Frontal cortex (tissue), 3 donors: ENCODE measurements around the gene SMIM45.
"Not testable (repeated sequence)": the region's sequence is repeated elsewhere in the genome, so short reads cannot be mapped to it uniquely, and the experiment has no call there.

Source experiments
- DNase-seq, 2 donors: peaks; one replicate each; pipeline ENCODE4 v3.0.0; 2012; ENCODE audit warnings: low spot score in 2 of 2
- FAIRE-seq: peaks from 2 replicates; lab custom pipeline; 2012; peaks lifted over from hg19 to GRCh38; lab: Jason Lieb, UNC
- donor health status: control.
- donor health status: control.
- donor health status: control.

The SMIM45 gene

GRCh38 chr22:41932353-41932752, 19.6 kb upstream of the SMIM45 start:
- FAIRE-seq (no peak), DNase-seq (no peak)

- FAIRE-seq = no peak
Observed at GRCh38 chr22:41933411-41934177, 18.4 kb upstream of the SMIM45 start.

GRCh38 chr22:41934284-41935014, 17.5 kb upstream of the SMIM45 start:
- FAIRE-seq = no peak

More at GRCh38 chr22:41933411-41934177, 18.4 kb upstream of the SMIM45 start:
- no peak for DNase-seq

GRCh38 chr22:41935015-41935351, 17.0 kb upstream of the SMIM45 start:
- FAIRE-seq (no peak), DNase-seq (no peak)

More at GRCh38 chr22:41934284-41935014, 17.5 kb upstream of the SMIM45 start:
- no peak for DNase-seq

- FAIRE-seq = no peak
Observed at GRCh38 chr22:41935509-41935908, 16.4 kb upstream of the SMIM45 start.

GRCh38 chr22:41936894-41937169, 15.1 kb upstream of the SMIM45 start:
- no peak for DNase-seq
- FAIRE-seq = no peak

More at GRCh38 chr22:41935509-41935908, 16.4 kb upstream of the SMIM45 start:
- no peak for DNase-seq

- DNase-seq (no peak), FAIRE-seq (no peak)
Observed at GRCh38 chr22:41939981-41940831, 11.7 kb upstream of the SMIM45 start.

- no peak for FAIRE-seq
- peak; percentile 73 to 86 for DNase-seq
Observed at GRCh38 chr22:41940832-41941765, 10.9 kb upstream of the SMIM45 start.

GRCh38 chr22:41943661-41944209, 8.2 kb upstream of the SMIM45 start:
- DNase-seq (no peak), FAIRE-seq (no peak)

- no peak for FAIRE-seq
- peak; percentile 66 to 89 for DNase-seq
Observed at GRCh38 chr22:41946629-41947423, 5.1 kb upstream of the SMIM45 start, which contains the start of gene CENPM. Gene CENPM (minus strand): TSS chr22:41947152. CDS start chr22:41947076, 76 bp downstream.

GRCh38 chr22:41947424-41948080, 4.4 kb upstream of the SMIM45 start:
- FAIRE-seq = no peak
- no peak for DNase-seq

- DNase-seq (no peak), FAIRE-seq (no peak)
Observed at GRCh38 chr22:41948142-41948541, 3.8 kb upstream of the SMIM45 start.

GRCh38 chr22:41948928-41949296, 3.0 kb upstream of the SMIM45 start:
- not testable (repeated sequence) for DNase-seq, FAIRE-seq

- DNase-seq (no peak), FAIRE-seq (no peak)
Observed at GRCh38 chr22:41949297-41949965, 2.5 kb upstream of the SMIM45 start.

GRCh38 chr22:41952713-41953112, 763 bp downstream of the SMIM45 start:
- no peak for DNase-seq
- no peak for FAIRE-seq

GRCh38 chr22:41957941-41958556, 6.1 kb downstream of the SMIM45 start:
- FAIRE-seq (no peak), DNase-seq (no peak)
